HepG2 (cell line): ENCODE measurements around the gene MYO1E. TPM values are rescaled to one million over a fixed set of nuclear protein-coding genes. Genes with fewer than 3 reads are reported as not detected.

Experiments
- AHDC1 ChIP-seq: sonication (generic); formaldehyde crosslinking; IDR thresholded peaks from 2 replicates; pipeline ENCODE4 v1.5.1; 2020; ENCODE audit warnings: mild to moderate bottlenecking, missing genetic modification reagents, borderline replicate concordance
- ATF5 ChIP-seq: sonication (generic); formaldehyde crosslinking; IDR thresholded peaks from 2 replicates; pipeline ENCODE4 v1.4.0; 2020; ENCODE audit warnings: mild to moderate bottlenecking, low read depth, missing genetic modification reagents
- CENPBD1 ChIP-seq: sonication (generic); formaldehyde crosslinking; IDR thresholded peaks from 2 replicates; pipeline ENCODE4 v1.8.0; 2022; ENCODE audit warnings: missing genetic modification reagents, low read depth, mild to moderate bottlenecking, borderline replicate concordance
- FOXJ3 ChIP-seq: sonication (generic); formaldehyde crosslinking; IDR thresholded peaks from 2 replicates; pipeline ENCODE4 v1.4.0; 2020; ENCODE audit warnings: missing genetic modification reagents, mild to moderate bottlenecking, borderline replicate concordance
- FOXM1 ChIP-seq: sonication (generic); formaldehyde crosslinking; IDR thresholded peaks from 2 replicates; pipeline ENCODE4 v1.5.0; 2020; ENCODE audit warnings: missing genetic modification reagents
- IKZF4 ChIP-seq: sonication (generic); formaldehyde crosslinking; IDR thresholded peaks from 2 replicates; pipeline ENCODE4 v1.5.1; 2020; ENCODE audit warnings: borderline replicate concordance, mild to moderate bottlenecking, low read depth, missing genetic modification reagents; ENCODE audit errors: not compliant biosample characterization
- NBN ChIP-seq: fragments of 450-650 bp; conservative IDR thresholded peaks from 2 replicates; pipeline ENCODE4 v1.6.1; 2017
- RARA ChIP-seq: IDR thresholded peaks from 2 replicates; pipeline ENCODE4 v1.6.1; 2016; ENCODE audit warnings: missing genetic modification reagents, missing compliant biosample characterization
- RELA ChIP-seq: sonication (generic); formaldehyde crosslinking; IDR thresholded peaks from 2 replicates; pipeline ENCODE4 v1.4.0; 2020; ENCODE audit warnings: missing genetic modification reagents
- RXRB ChIP-seq: IDR thresholded peaks from 2 replicates; pipeline ENCODE4 v1.6.1; 2016; ENCODE audit warnings: borderline replicate concordance, missing genetic modification reagents, missing compliant biosample characterization
- SIN3B ChIP-seq: fragments of 150-350 bp; IDR thresholded peaks from 2 replicates; pipeline ENCODE4 v1.6.1; 2014; ENCODE audit warnings: low read length
- TMF1 ChIP-seq: sonication (generic); formaldehyde crosslinking; IDR thresholded peaks from 2 replicates; pipeline ENCODE4 v1.8.1; 2022; ENCODE audit warnings: low read depth, missing genetic modification reagents
- ZKSCAN5 ChIP-seq: sonication (generic); formaldehyde crosslinking; IDR thresholded peaks from 2 replicates; pipeline ENCODE4 v1.5.1; 2020; ENCODE audit warnings: mild to moderate bottlenecking, missing genetic modification reagents
- ZNF501 ChIP-seq: sonication (generic); formaldehyde crosslinking; IDR thresholded peaks from 2 replicates; pipeline ENCODE4 v1.5.1; 2020; ENCODE audit warnings: mild to moderate bottlenecking, moderate library complexity, missing genetic modification reagents
- ZSCAN20 ChIP-seq: sonication (generic); formaldehyde crosslinking; IDR thresholded peaks from 2 replicates; pipeline ENCODE4 v1.4.0; 2020; ENCODE audit warnings: missing genetic modification reagents, mild to moderate bottlenecking, borderline replicate concordance
- polyA plus RNA-seq, 8 experiments: library from polyadenylated mRNA; depleted of rRNA in 3 of 8; stranded (reverse) in 7 of 8; unstranded in 1 of 8; fragments of >200 nt; fragmentation: Illumina TruSeq in 4 of 8; extraction: Trizol in 4 of 8; gene quantifications; 2 replicates each; pipeline versions ENCODE4 v1.2.1 to v1.2.3, GENCODE V29; 2011 to 2016; ENCODE audit warnings: low read depth in 4 of 8, missing spikeins in 1 of 8, mixed read lengths in 1 of 8; ENCODE audit not compliant: insufficient read depth in 1 of 8
- total RNA-seq, 5 experiments: library from RNA; depleted of rRNA; stranded (reverse); fragments of >200 nt; fragmentation: Illumina TruSeq; extraction: Trizol; gene quantifications; 2 replicates each; pipeline ENCODE4 v1.2.3, GENCODE V29; 2016; ENCODE audit warnings: low read depth in 1 of 5
- TF ChIP-seq, protein P1 (sequence below): IDR thresholded peaks from 2 replicates; pipeline ENCODE4 v1.6.1; 2018; ENCODE audit warnings: missing genetic modification reagents
- TF ChIP-seq, protein P2 (sequence below): sonication (generic); formaldehyde crosslinking; IDR thresholded peaks from 2 replicates; pipeline ENCODE4 v1.5.0; 2020; ENCODE audit warnings: missing genetic modification reagents
- TF ChIP-seq, protein P3 (sequence below): sonication (generic); formaldehyde crosslinking; IDR thresholded peaks from 2 replicates; pipeline ENCODE4 v1.8.1; 2022; ENCODE audit warnings: low read depth, mild to moderate bottlenecking, missing genetic modification reagents

The MYO1E gene
- total and polyA plus RNA-seq, 2 of the 13 experiments (the other 11 are each of a cell fraction or from before 2014, with no cell fraction given): 15.7 to 25.1 TPM

- TF ChIP-seq AHDC1 (CRISPR knock-in tag) (no peak), RARA (CRISPR knock-in tag) (peak; percentile 56), ZSCAN20 (CRISPR knock-in tag) (no peak), IKZF4 (CRISPR knock-in tag) (no peak), RELA (CRISPR knock-in tag) (no peak), NBN (no peak), ATF5 (CRISPR knock-in tag) (no peak), FOXJ3 (CRISPR knock-in tag) (peak; percentile 79; the same call in 1 of the 2 replicates), CENPBD1 (no peak), SIN3B (no peak), ZNF501 (CRISPR knock-in tag) (no peak), RXRB (CRISPR knock-in tag) (peak; percentile 62; the same call in 1 of the 2 replicates), FOXM1 (no peak), ZKSCAN5 (CRISPR knock-in tag) (no peak), TMF1 (CRISPR knock-in tag) (no peak)
- TF ChIP-seq, protein P1, sequence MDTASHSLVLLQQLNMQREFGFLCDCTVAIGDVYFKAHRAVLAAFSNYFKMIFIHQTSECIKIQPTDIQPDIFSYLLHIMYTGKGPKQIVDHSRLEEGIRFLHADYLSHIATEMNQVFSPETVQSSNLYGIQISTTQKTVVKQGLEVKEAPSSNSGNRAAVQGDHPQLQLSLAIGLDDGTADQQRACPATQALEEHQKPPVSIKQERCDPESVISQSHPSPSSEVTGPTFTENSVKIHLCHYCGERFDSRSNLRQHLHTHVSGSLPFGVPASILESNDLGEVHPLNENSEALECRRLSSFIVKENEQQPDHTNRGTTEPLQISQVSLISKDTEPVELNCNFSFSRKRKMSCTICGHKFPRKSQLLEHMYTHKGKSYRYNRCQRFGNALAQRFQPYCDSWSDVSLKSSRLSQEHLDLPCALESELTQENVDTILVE: no peak
- TF ChIP-seq, protein P2, sequence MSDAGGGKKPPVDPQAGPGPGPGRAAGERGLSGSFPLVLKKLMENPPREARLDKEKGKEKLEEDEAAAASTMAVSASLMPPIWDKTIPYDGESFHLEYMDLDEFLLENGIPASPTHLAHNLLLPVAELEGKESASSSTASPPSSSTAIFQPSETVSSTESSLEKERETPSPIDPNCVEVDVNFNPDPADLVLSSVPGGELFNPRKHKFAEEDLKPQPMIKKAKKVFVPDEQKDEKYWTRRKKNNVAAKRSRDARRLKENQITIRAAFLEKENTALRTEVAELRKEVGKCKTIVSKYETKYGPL (CRISPR knock-in tag): no peak
- TF ChIP-seq, protein P3, sequence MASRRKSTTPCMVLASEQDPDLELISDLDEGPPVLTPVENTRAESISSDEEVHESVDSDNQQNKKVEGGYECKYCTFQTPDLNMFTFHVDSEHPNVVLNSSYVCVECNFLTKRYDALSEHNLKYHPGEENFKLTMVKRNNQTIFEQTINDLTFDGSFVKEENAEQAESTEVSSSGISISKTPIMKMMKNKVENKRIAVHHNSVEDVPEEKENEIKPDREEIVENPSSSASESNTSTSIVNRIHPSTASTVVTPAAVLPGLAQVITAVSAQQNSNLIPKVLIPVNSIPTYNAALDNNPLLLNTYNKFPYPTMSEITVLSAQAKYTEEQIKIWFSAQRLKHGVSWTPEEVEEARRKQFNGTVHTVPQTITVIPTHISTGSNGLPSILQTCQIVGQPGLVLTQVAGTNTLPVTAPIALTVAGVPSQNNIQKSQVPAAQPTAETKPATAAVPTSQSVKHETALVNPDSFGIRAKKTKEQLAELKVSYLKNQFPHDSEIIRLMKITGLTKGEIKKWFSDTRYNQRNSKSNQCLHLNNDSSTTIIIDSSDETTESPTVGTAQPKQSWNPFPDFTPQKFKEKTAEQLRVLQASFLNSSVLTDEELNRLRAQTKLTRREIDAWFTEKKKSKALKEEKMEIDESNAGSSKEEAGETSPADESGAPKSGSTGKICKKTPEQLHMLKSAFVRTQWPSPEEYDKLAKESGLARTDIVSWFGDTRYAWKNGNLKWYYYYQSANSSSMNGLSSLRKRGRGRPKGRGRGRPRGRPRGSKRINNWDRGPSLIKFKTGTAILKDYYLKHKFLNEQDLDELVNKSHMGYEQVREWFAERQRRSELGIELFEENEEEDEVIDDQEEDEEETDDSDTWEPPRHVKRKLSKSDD (CRISPR knock-in tag): 0 out of 2 replicates have a peak, but pooled peaks have one; percentile 29
Observed at GRCh38 chr15:59339252-59339672, 33.4 kb downstream of the MYO1E start (continued).
